ENCODE data around the gene USP38.

DNA sequence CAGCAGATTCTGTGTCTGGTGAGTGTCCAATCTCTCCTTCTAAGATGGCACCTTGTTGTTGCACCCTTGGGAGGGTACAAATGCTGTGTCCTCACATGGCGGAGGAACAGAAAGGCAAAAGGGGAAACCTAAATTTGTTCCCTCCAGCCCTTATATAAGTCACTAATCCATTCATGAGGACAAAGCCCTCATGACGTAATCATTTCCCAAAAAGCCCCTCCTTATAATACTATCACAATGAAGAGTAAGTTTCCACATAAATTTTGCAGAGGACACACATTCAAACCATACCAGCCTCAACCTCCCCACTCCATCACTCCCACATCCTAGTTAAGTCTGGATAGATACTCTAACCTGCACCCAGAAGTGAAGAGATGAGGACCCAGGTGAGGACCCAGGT, 63.1 kb downstream of the USP38 start:
- TF ChIP-seq, protein P1, sequence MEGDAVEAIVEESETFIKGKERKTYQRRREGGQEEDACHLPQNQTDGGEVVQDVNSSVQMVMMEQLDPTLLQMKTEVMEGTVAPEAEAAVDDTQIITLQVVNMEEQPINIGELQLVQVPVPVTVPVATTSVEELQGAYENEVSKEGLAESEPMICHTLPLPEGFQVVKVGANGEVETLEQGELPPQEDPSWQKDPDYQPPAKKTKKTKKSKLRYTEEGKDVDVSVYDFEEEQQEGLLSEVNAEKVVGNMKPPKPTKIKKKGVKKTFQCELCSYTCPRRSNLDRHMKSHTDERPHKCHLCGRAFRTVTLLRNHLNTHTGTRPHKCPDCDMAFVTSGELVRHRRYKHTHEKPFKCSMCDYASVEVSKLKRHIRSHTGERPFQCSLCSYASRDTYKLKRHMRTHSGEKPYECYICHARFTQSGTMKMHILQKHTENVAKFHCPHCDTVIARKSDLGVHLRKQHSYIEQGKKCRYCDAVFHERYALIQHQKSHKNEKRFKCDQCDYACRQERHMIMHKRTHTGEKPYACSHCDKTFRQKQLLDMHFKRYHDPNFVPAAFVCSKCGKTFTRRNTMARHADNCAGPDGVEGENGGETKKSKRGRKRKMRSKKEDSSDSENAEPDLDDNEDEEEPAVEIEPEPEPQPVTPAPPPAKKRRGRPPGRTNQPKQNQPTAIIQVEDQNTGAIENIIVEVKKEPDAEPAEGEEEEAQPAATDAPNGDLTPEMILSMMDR (IDR thresholded peaks at IDR 0.05): no peak
- no peak for TF ChIP-seq POLR2A (IDR thresholded peaks at IDR 0.05)

Data from esophagus squamous epithelium (tissue), 4 donors.